Stimulated activated CD8-positive, alpha-beta memory T cell treated with anti-CD3 and anti-CD28 coated beads, Interleukin-4, amount 100 ng/mL, for 48 hours (primary cell): ENCODE data around the gene CTNNA3.

Experiments
- DNase-seq: peaks from one replicate; pipeline ENCODE4 v3.0.0-alpha.2; 2020

The CTNNA3 gene

GRCh38 chr10:66189271-66189670, 1506.7 kb downstream of the CTNNA3 start:
- no peak for DNase-seq

- DNase-seq = no peak
Observed at GRCh38 chr10:66187053-66187733, 1508.8 kb downstream of the CTNNA3 start.

GRCh38 chr10:66183028-66183427, 1513.0 kb downstream of the CTNNA3 start:
- DNase-seq = no peak

- no peak for DNase-seq
Observed at GRCh38 chr10:66180581-66181318, 1515.2 kb downstream of the CTNNA3 start.

- no peak for DNase-seq
Observed at GRCh38 chr10:66180021-66180420, 1516.0 kb downstream of the CTNNA3 start.

GRCh38 chr10:66176772-66177171, 1519.2 kb downstream of the CTNNA3 start:
- no peak for DNase-seq

GRCh38 chr10:66167816-66168215, 1528.2 kb downstream of the CTNNA3 start:
- no peak for DNase-seq

GRCh38 chr10:66162560-66163143, 1533.3 kb downstream of the CTNNA3 start:
- no peak for DNase-seq

GRCh38 chr10:66151346-66151745, 1544.6 kb downstream of the CTNNA3 start:
- DNase-seq = no peak

GRCh38 chr10:66148312-66148711, 1547.7 kb downstream of the CTNNA3 start:
- no peak for DNase-seq

GRCh38 chr10:66144016-66144415, 1552.0 kb downstream of the CTNNA3 start:
- no peak for DNase-seq

GRCh38 chr10:66102756-66103155, 1593.2 kb downstream of the CTNNA3 start:
- DNase-seq = no peak

GRCh38 chr10:66098595-66099480, 1597.2 kb downstream of the CTNNA3 start:
- DNase-seq = no peak

GRCh38 chr10:66095610-66096009, 1600.4 kb downstream of the CTNNA3 start:
- no peak for DNase-seq

GRCh38 chr10:66085906-66086305, 1610.1 kb downstream of the CTNNA3 start:
- no peak for DNase-seq

GRCh38 chr10:66071907-66072306, 1624.1 kb downstream of the CTNNA3 start:
- no peak for DNase-seq

- no peak for DNase-seq
Observed at GRCh38 chr10:66058594-66058993, 1637.4 kb downstream of the CTNNA3 start.

- DNase-seq = no peak
Observed at GRCh38 chr10:66049335-66049734, 1646.7 kb downstream of the CTNNA3 start.

GRCh38 chr10:66045859-66046258, 1650.1 kb downstream of the CTNNA3 start:
- DNase-seq = no peak

- no peak for DNase-seq
Observed at GRCh38 chr10:66041771-66042170, 1654.2 kb downstream of the CTNNA3 start.

GRCh38 chr10:66038623-66039022, 1657.4 kb downstream of the CTNNA3 start:
- DNase-seq = no peak

- no peak for DNase-seq
Observed at GRCh38 chr10:66026321-66026720, 1669.7 kb downstream of the CTNNA3 start.

GRCh38 chr10:66025186-66025585, 1670.8 kb downstream of the CTNNA3 start:
- DNase-seq = no peak
